AG08396 (cell line): Measurements from ENCODE around the gene DCLK2.

Source experiments
- DNase-seq: peaks from one replicate; pipeline ENCODE4 v3.0.0; 2012; ENCODE audit warnings: low spot score, mixed read lengths

Gene DCLK2

GRCh38 chr4:150069353-150069752 is 8.9 kb upstream of the DCLK2 start:
- DNase-seq: no peak

- no peak for DNase-seq
Measured at GRCh38 chr4:150070464-150071170, 7.6 kb upstream of the DCLK2 start.

GRCh38 chr4:150072471-150072870 is 5.8 kb upstream of the DCLK2 start:
- DNase-seq: no peak

- DNase-seq: peak; percentile 78
Measured at GRCh38 chr4:150072906-150073714, 5.1 kb upstream of the DCLK2 start.

GRCh38 chr4:150074064-150074463 is 4.2 kb upstream of the DCLK2 start:
- no peak for DNase-seq

- DNase-seq: peak; percentile 84
Measured at GRCh38 chr4:150078579-150079080, 385 bp downstream of the DCLK2 start.

- DNase-seq: peak; percentile 61
Measured at GRCh38 chr4:150079081-150079581, 886 bp downstream of the DCLK2 start.

GRCh38 chr4:150080337-150080736 is 2.1 kb downstream of the DCLK2 start:
- no peak for DNase-seq

- no peak for DNase-seq
Measured at GRCh38 chr4:150080875-150081274, 2.6 kb downstream of the DCLK2 start.

- DNase-seq: no peak
Measured at GRCh38 chr4:150082241-150082640, 4.0 kb downstream of the DCLK2 start.

GRCh38 chr4:150087006-150087405 is 8.8 kb downstream of the DCLK2 start:
- DNase-seq: no peak

- no peak for DNase-seq
Measured at GRCh38 chr4:150089732-150090131, 11.5 kb downstream of the DCLK2 start.

GRCh38 chr4:150090836-150091235 is 12.6 kb downstream of the DCLK2 start:
- DNase-seq: no peak

- DNase-seq: no peak
Measured at GRCh38 chr4:150094676-150095075, 16.4 kb downstream of the DCLK2 start.

- no peak for DNase-seq
Measured at GRCh38 chr4:150096625-150097024, 18.4 kb downstream of the DCLK2 start.

GRCh38 chr4:150098214-150098613 is 20.0 kb downstream of the DCLK2 start:
- no peak for DNase-seq

GRCh38 chr4:150104404-150105027 is 26.3 kb downstream of the DCLK2 start:
- DNase-seq: no peak

GRCh38 chr4:150106886-150107285 is 28.6 kb downstream of the DCLK2 start:
- no peak for DNase-seq

GRCh38 chr4:150108691-150109090 is 30.4 kb downstream of the DCLK2 start:
- DNase-seq: no peak

GRCh38 chr4:150114641-150115040 is 36.4 kb downstream of the DCLK2 start:
- no peak for DNase-seq

GRCh38 chr4:150115851-150116250 is 37.6 kb downstream of the DCLK2 start:
- DNase-seq: no peak

GRCh38 chr4:150116506-150116905 is 38.3 kb downstream of the DCLK2 start:
- DNase-seq: no peak

- DNase-seq: no peak
Measured at GRCh38 chr4:150117094-150117493, 38.8 kb downstream of the DCLK2 start.
